Large intestine (tissue), 12 donors: ENCODE data around the gene SEM1. TPM values are rescaled to one million over a fixed set of nuclear protein-coding genes. Genes with fewer than 3 reads are reported as not detected.
A peak's percentile ranks its signal among the peaks of the same experiment; 100 is the strongest.
"Not testable (repeated sequence)": the region's sequence is repeated elsewhere in the genome, so short reads cannot be mapped to it uniquely, and the experiment has no call there.

Source experiments
- DNase-seq, 2 donors: peaks; one replicate each; pipeline versions ENCODE4 v3.0.0 to v3.0.0-alpha.2; 2013
- H3K27ac ChIP-seq: one replicate; pipeline ENCODE4 v1.5.1; 2013; ENCODE audit warnings: low read length
- H3K27me3 ChIP-seq: 2 replicates; pipeline ENCODE4 v1.6.1; 2013; ENCODE audit warnings: low read length; ENCODE audit not compliant: control insufficient read depth, insufficient read depth
- H3K36me3 ChIP-seq: 2 replicates; pipeline ENCODE4 v1.6.1; 2013; ENCODE audit warnings: low read length; ENCODE audit not compliant: control insufficient read depth, insufficient read depth
- H3K4me1 ChIP-seq: one replicate; pipeline ENCODE4 v1.6.1; 2013; ENCODE audit warnings: low read length; ENCODE audit not compliant: control insufficient read depth, insufficient read depth
- H3K4me3 ChIP-seq: one replicate; pipeline ENCODE4 v1.5.1; 2013; ENCODE audit warnings: low read length
- H3K9me3 ChIP-seq: one replicate; pipeline ENCODE4 v1.6.1; 2013; ENCODE audit warnings: mild to moderate bottlenecking, low read depth, low read length, moderate library complexity; ENCODE audit not compliant: control insufficient read depth
- WGBS: methylation state at CpG from one replicate; pipeline ENCODE4 v1.1.5; 2013; ENCODE audit warnings: low lambda C conversion rate; ENCODE audit not compliant: insufficient coverage; 5-methylcytosine and 5-hydroxymethylcytosine counted together
- long read RNA-seq, 11 donors: transcript quantifications; one replicate each; lab custom pipeline, GENCODE V29; 2026
- polyA plus RNA-seq: library from polyadenylated mRNA; unstranded; fragments of 120-200 nt; gene quantifications from one replicate; pipeline ENCODE4 v1.2.1, GENCODE V29; 2013

The SEM1 gene
- 202 TPM for polyA plus RNA-seq
- long read RNA-seq, donor 1, transcript SEM1-209 (2 exons, 2,773 nt) = minor isoform, 8 of 106 reads
- long read RNA-seq, donor 1, transcript SEM1-201 (3 exons, 1,314 nt) = major isoform, 97 of 106 reads
- long read RNA-seq, donor 1, partial matches to known transcripts = 0 of 106 reads
- long read RNA-seq, donor 1, other reads (novel, unspliced or antisense) = 0 of 106 reads
- long read RNA-seq, donor 2, transcript SEM1-209 (2 exons, 2,773 nt) = minor isoform, 19 of 233 reads
- long read RNA-seq, donor 2, transcript SEM1-201 (3 exons, 1,314 nt) = major isoform, 202 of 233 reads
- long read RNA-seq, donor 2, partial matches to known transcripts = 12 of 233 reads
- long read RNA-seq, donor 2, other reads (novel, unspliced or antisense) = 0 of 233 reads
- long read RNA-seq, donor 3, transcript SEM1-201 (3 exons, 1,314 nt) = major isoform, 332 of 403 reads
- long read RNA-seq, donor 3, transcript SEM1-209 (2 exons, 2,773 nt) = minor isoform, 45 of 403 reads
- long read RNA-seq, donor 3, partial matches to known transcripts = 24 of 403 reads
- long read RNA-seq, donor 3, other reads (novel, unspliced or antisense) = 0 of 403 reads
- long read RNA-seq, donor 4, transcript SEM1-201 (3 exons, 1,314 nt) = major isoform, 20 of 22 reads
- long read RNA-seq, donor 4, partial matches to known transcripts = 0 of 22 reads
- long read RNA-seq, donor 4, other reads (novel, unspliced or antisense) = 0 of 22 reads
- long read RNA-seq, donor 5, transcript SEM1-201 (3 exons, 1,314 nt) = major isoform, 112 of 116 reads
- long read RNA-seq, donor 5, partial matches to known transcripts = 0 of 116 reads
- long read RNA-seq, donor 5, other reads (novel, unspliced or antisense) = 0 of 116 reads
- long read RNA-seq, donor 6, transcript SEM1-201 (3 exons, 1,314 nt) = major isoform, 176 of 202 reads
- long read RNA-seq, donor 6, transcript SEM1-209 (2 exons, 2,773 nt) = minor isoform, 26 of 202 reads
- long read RNA-seq, donor 6, partial matches to known transcripts = 0 of 202 reads
- long read RNA-seq, donor 6, other reads (novel, unspliced or antisense) = 0 of 202 reads
- long read RNA-seq, donor 7, transcript SEM1-209 (2 exons, 2,773 nt) = minor isoform, 17 of 161 reads
- long read RNA-seq, donor 7, transcript SEM1-201 (3 exons, 1,314 nt) = major isoform, 144 of 161 reads
- long read RNA-seq, donor 7, partial matches to known transcripts = 0 of 161 reads
- long read RNA-seq, donor 7, other reads (novel, unspliced or antisense) = 0 of 161 reads
- long read RNA-seq, donor 8, transcript SEM1-201 (3 exons, 1,314 nt) = major isoform, 310 of 347 reads
- long read RNA-seq, donor 8, transcript SEM1-209 (2 exons, 2,773 nt) = minor isoform, 28 of 347 reads
- long read RNA-seq, donor 8, partial matches to known transcripts = 8 of 347 reads
- long read RNA-seq, donor 8, other reads (novel, unspliced or antisense) = 0 of 347 reads
- long read RNA-seq, donor 9, transcript SEM1-209 (2 exons, 2,773 nt) = minor isoform, 19 of 220 reads
- long read RNA-seq, donor 9, transcript SEM1-201 (3 exons, 1,314 nt) = major isoform, 200 of 220 reads
- long read RNA-seq, donor 9, partial matches to known transcripts = 0 of 220 reads
- long read RNA-seq, donor 9, other reads (novel, unspliced or antisense) = 0 of 220 reads
- long read RNA-seq, donor 10, transcript SEM1-209 (2 exons, 2,773 nt) = minor isoform, 13 of 249 reads
- long read RNA-seq, donor 10, transcript SEM1-201 (3 exons, 1,314 nt) = major isoform, 231 of 249 reads
- long read RNA-seq, donor 10, partial matches to known transcripts = 5 of 249 reads
- long read RNA-seq, donor 10, other reads (novel, unspliced or antisense) = 0 of 249 reads
- long read RNA-seq, donor 11, transcript SEM1-201 (3 exons, 1,314 nt) = major isoform, 179 of 193 reads
- long read RNA-seq, donor 11, transcript SEM1-209 (2 exons, 2,773 nt) = minor isoform, 9 of 193 reads
- long read RNA-seq, donor 11, partial matches to known transcripts = 5 of 193 reads
- long read RNA-seq, donor 11, other reads (novel, unspliced or antisense) = 0 of 193 reads

DNA sequence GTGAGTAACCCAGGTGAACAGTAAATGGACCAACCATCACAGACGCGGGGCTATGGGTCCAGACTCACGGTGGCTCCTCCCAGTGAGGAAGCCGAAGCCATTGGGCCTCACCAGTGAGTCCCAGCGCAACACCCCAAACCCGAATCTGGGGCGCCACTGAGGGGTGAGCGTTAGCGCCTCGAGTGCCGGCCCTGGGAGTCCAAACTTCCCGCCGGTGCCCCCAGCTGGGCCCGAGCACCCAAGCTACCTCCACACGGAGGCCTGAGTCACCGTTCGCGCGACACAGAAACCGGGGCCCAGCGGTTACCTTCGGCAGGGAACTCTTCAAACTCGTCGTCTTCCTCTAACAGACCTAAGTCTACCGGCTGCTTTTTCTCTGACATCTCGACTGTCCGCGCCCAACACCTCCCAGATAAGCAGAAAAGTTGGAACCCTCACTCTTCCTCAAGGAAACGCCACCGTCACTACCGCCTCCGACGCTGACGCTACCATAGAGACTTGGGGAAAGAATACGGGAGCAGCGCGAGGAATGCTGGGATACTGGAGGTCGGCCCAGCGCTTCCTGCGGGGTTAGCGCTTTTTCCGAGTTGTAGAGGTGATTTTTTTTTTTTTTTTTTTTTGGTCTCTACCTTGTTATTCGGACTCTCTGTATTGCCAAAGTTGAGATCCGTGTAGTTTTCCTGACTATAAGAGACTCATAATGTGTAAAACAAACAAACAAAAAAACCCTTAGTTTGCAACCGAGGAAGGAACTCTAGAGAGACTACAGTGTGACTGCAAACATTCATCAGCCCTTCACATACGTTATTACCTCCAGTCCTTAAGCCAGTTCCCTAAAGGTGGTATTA, at the start of gene SEM1:
Gene SEM1 (minus strand): TSS at position 466 of the 848 bp plus-strand sequence. CDS start 83 bp downstream, at position 383.
- Histone ChIP-seq H3K4me1 (peaks cover 3% of the 10 kb centered on the region), H3K4me3 (peak within 1 kb of the TSS; percentile 90), H3K27ac (peak within 1 kb of the TSS; percentile 82), H3K9me3 (no peaks in the 10 kb centered on the region), H3K36me3 (no peaks in the 10 kb centered on the region), H3K27me3 (peaks cover 5% of the 10 kb centered on the region)
- peak; percentile 80 to 92 for DNase-seq
- WGBS = 0% methylated on average over 1 of the region's 46 CpGs

DNA sequence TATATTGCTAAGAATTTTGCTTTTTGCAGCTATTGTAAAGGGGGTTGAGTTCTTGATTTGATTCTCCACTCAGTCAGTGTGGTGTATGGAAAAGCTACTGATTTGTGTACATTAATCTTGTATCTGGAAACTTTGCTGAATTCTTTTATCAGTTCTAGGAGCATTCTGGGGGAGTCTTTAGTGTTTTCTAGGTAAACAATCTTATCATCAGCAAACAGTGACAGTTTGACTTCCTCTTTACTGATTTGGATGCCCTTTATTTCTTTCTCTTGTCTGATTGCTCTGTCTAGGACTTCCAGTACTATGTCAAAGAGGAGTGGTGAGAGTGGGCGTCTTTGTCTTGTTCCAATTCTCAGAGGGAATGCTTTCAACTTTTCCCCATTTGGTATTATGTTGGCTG, 48.2 kb upstream of the SEM1 start:
- H3K27ac ChIP-seq, H3K9me3 ChIP-seq, H3K27me3 ChIP-seq, H3K4me1 ChIP-seq, H3K4me3 ChIP-seq, H3K36me3 ChIP-seq, DNase-seq: not testable (repeated sequence)
- no CpG with 5 or more reads among the region's 1 CpG for WGBS

DNA sequence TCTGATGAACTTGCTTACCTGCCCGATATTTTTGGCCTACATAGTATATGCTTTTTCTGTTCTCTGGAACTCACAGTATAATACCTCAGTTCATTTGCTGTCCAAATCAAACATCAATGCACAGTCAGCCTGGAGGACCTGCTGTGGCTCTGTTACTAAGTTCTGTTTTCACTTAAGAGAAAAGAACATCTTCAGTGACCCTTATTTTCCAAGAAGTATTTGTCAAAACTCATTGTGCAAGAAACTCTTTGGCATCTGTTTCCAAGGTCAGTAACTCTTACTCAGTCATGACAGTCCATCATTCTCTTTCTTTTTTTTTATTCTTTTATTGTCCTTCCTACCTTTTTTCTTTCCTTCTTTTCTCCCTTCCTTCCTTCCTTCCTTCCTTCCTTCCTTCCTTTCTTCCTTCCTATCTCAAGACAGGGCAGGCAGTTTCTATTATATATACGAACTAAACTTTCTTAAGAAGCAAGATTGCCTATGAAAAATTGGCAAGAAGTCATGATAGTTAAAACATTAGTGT, 37.8 kb upstream of the SEM1 start:
- Histone ChIP-seq H3K4me1 (no peaks in the 10 kb centered on the region), H3K36me3 (no peaks in the 10 kb centered on the region), H3K4me3 (no peak overlapping the region), H3K27ac (no peak overlapping the region), H3K27me3 (no peaks in the 10 kb centered on the region), H3K9me3 (no peaks in the 10 kb centered on the region)
- WGBS = 63% methylated on average over 1 of the region's 2 CpGs
- no peak for DNase-seq

DNA sequence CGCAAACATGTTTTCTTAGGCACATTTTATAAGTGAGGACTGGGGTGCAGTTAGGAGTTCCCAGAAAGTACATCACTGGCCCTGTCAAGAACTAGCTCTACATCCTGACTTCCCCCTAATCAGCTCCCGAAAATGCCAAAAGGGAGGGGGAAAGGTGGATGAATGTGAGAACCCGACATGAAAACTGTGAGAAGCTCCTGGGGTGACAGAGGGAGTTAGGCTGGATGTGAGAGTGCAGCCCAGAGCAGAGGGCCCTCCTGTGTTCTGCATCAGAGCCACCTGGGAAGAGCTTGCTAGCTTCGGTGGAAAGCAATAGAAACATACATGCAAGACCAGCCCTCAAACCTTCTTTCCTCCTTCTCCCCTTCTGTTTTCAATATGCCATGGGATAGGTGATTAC, 30.5 kb upstream of the SEM1 start:
- no peaks in the 10 kb centered on the region for H3K4me1 ChIP-seq
- no peaks in the 10 kb centered on the region for H3K36me3 ChIP-seq
- no CpG with 5 or more reads among the region's 4 CpGs for WGBS
- H3K27ac ChIP-seq = no peak overlapping the region
- H3K4me3 ChIP-seq = no peak overlapping the region
- DNase-seq = no peak
- H3K9me3 ChIP-seq = no peaks in the 10 kb centered on the region
- peaks cover 5% of the 10 kb centered on the region for H3K27me3 ChIP-seq

DNA sequence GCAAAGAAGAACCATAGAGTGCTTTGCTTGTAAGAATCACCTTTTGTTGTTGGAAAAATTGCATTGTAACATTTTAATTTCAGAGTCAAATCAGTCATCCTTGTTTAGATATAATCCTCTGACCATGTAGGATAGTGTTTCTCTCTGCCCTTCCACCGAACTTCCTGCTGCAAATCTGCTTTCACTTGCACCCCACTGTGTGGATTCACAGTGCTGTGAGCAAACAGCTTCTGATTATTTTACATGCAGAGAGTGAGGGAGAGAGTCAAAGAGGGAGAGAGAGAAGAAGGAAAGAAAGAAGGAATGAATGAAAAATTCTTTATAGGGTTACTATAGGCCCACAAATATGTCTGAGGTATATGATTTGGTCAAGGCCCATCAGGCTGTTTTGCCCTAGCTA, 30.0 kb upstream of the SEM1 start:
- Histone ChIP-seq H3K27ac (no peak overlapping the region), H3K4me1 (no peaks in the 10 kb centered on the region), H3K4me3 (no peak overlapping the region), H3K36me3 (no peaks in the 10 kb centered on the region), H3K27me3 (peaks cover 5% of the 10 kb centered on the region), H3K9me3 (no peaks in the 10 kb centered on the region)
- no peak for DNase-seq
- no CpG with 5 or more reads among the region's 1 CpG for WGBS

DNA sequence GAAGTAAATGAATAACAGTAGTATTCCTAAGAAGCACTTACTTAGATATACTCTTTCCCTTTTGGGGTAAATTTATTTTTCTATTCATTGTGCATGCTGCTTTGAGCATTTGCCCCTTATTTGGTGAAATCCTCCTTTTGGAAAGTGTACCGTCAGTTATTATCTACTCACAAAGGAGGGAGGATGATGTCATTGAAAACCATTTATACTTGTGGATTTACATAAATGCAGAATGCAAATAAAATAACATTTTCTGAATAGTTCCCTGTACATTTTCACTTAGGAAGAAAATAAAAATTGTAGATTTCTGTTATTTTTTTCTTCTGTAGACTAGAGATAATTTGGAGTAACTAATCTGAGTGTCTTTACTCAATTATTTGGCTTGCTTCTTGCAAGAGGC, 29.5 kb upstream of the SEM1 start:
- Histone ChIP-seq H3K27ac (no peak overlapping the region), H3K4me1 (no peaks in the 10 kb centered on the region), H3K36me3 (no peaks in the 10 kb centered on the region), H3K9me3 (no peaks in the 10 kb centered on the region), H3K27me3 (peaks cover 5% of the 10 kb centered on the region), H3K4me3 (no peak overlapping the region)
- DNase-seq = no peak
- WGBS = 67% methylated on average over 1 of the region's 1 CpG

DNA sequence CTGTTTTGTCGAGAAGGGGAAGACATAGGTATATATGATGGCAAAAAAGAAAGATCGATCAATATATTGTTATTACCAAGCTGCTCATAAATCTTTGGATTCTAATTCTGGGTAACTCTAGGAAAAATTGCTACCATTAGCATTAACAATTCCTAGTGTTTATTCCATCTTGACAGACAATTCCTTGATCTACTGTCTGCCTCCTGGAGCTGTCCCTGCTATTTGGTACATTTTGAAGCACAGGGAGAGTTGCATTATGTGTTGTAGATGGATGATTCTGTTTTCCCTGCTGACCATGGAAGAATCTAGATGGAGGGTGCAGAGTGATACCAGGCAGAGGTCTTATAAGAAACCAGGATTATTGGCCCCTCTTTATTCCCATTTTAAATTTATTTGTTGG, 29.1 kb upstream of the SEM1 start:
- Histone ChIP-seq H3K9me3 (no peaks in the 10 kb centered on the region), H3K27ac (no peak overlapping the region), H3K27me3 (peaks cover 5% of the 10 kb centered on the region), H3K4me1 (no peaks in the 10 kb centered on the region), H3K36me3 (no peaks in the 10 kb centered on the region), H3K4me3 (no peak overlapping the region)
- DNase-seq = no peak
- WGBS = no CpG with 5 or more reads among the region's 2 CpGs

DNA sequence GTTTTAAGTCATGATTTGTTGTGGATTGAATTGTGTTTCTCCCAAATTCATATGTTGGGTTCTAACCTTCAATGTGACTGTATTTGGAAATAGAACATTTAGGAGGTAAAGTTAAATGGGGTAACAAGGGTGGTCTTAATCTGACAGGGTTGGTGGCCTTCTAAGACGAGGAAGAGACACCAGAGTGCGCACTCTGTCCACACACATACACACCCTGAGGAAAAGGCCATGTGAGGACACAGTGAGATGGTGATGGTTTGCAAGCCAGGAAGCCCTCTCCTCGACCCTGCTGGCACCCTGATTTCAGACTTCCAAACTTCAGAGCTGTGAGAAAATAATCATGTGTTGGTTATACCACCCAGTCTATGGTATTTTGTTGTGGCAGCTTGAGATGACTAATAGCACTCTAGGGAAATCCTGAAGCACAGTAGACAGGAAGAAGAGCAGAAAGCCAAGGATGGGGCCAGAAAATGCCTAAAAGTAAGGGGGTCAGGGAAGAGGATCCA, 28.0 kb upstream of the SEM1 start:
- Histone ChIP-seq H3K4me1 (no peaks in the 10 kb centered on the region), H3K4me3 (no peak overlapping the region), H3K27ac (no peak overlapping the region), H3K36me3 (no peaks in the 10 kb centered on the region), H3K27me3 (peaks cover 5% of the 10 kb centered on the region), H3K9me3 (no peaks in the 10 kb centered on the region)
- no CpG with 5 or more reads among the region's 3 CpGs for WGBS
- DNase-seq = no peak
